ENCODE results near the gene NCAPG.

DNA sequence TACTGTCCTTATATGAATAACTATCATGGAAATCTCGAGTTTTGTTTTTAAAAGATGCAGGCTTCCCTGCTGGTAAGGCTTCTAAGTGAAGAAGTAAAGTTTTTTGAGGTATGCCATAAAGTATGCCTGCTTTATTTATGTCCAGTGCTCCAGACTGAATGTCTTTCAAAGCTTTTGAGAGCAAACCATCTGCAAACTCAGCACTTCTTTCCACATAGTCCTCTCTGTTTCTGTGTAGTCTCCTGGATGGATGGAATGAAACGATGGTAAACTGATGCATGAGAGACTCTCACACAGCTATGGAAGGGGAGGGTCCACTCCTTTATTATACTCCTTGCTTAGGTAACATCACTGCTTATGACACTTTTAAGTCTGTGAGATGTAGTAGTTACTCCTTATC lies 73.7 kb downstream of the NCAPG start:
- TF ChIP-seq, protein P1, sequence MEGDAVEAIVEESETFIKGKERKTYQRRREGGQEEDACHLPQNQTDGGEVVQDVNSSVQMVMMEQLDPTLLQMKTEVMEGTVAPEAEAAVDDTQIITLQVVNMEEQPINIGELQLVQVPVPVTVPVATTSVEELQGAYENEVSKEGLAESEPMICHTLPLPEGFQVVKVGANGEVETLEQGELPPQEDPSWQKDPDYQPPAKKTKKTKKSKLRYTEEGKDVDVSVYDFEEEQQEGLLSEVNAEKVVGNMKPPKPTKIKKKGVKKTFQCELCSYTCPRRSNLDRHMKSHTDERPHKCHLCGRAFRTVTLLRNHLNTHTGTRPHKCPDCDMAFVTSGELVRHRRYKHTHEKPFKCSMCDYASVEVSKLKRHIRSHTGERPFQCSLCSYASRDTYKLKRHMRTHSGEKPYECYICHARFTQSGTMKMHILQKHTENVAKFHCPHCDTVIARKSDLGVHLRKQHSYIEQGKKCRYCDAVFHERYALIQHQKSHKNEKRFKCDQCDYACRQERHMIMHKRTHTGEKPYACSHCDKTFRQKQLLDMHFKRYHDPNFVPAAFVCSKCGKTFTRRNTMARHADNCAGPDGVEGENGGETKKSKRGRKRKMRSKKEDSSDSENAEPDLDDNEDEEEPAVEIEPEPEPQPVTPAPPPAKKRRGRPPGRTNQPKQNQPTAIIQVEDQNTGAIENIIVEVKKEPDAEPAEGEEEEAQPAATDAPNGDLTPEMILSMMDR (IDR thresholded peaks at IDR 0.05) = no peak
- no peak for TF ChIP-seq ZFX (IDR thresholded peaks at IDR 0.05; ENCODE audit: borderline replicate concordance)
